Neural cell (in vitro differentiated cells): ENCODE results near the gene KANSL1L. TPM values are rescaled to one million over a fixed set of nuclear protein-coding genes. Genes with fewer than 3 reads are reported as not detected.

Experiments used
- H2AFZ ChIP-seq: fragments of 200-600, 300-800 bp; sonication (generic), shearing (Covaris generic); 2 replicates; pipeline ENCODE4 v1.6.0; 2014; ENCODE audit warnings: low read depth, mild to moderate bottlenecking, antibody characterized with exemption, low read length, moderate library complexity
- H3F3A ChIP-seq: fragments of 200-600 bp; shearing (Covaris generic); 2 replicates; pipeline ENCODE4 v1.6.1; 2016; ENCODE audit warnings: mild to moderate bottlenecking, moderate library complexity, mixed read lengths, antibody characterized with exemption, low read length; ENCODE audit not compliant: insufficient read depth, poor library complexity, severe bottlenecking
- H3K27ac ChIP-seq: fragments of 200-600, 300-800 bp; sonication (generic), shearing (Covaris generic); 2 replicates; pipeline ENCODE4 v1.5.1; 2014; ENCODE audit warnings: mild to moderate bottlenecking, low read length, moderate library complexity
- H3K27me3 ChIP-seq: fragments of 300-800, 200-600 bp; sonication (generic), shearing (Covaris generic); 2 replicates; pipeline ENCODE4 v1.6.0; 2014; ENCODE audit warnings: mild to moderate bottlenecking, low read depth, low read length, moderate library complexity; ENCODE audit not compliant: insufficient read depth
- H3K36me3 ChIP-seq: fragments of 300-800, 200-600 bp; sonication (generic), shearing (Covaris generic); 2 replicates; pipeline ENCODE4 v1.5.1; 2014; ENCODE audit warnings: mild to moderate bottlenecking, antibody characterized with exemption, low read length, moderate library complexity; ENCODE audit not compliant: insufficient read depth
- H3K4me2 ChIP-seq: fragments of 300-800, 200-600 bp; sonication (generic), shearing (Covaris generic); 2 replicates; pipeline ENCODE4 v1.6.0; 2014; ENCODE audit warnings: mild to moderate bottlenecking, low read length
- H3K4me3 ChIP-seq: fragments of 300-800, 200-600 bp; sonication (generic), shearing (Covaris generic); 2 replicates; pipeline ENCODE4 v1.5.1; 2014; ENCODE audit warnings: mild to moderate bottlenecking, low read length, moderate library complexity
- H3K79me2 ChIP-seq: fragments of 200-600 bp; shearing (Covaris generic); replicated peaks from 2 replicates; pipeline ENCODE4 v1.6.0; 2014; ENCODE audit warnings: mild to moderate bottlenecking, low read length, moderate library complexity; ENCODE audit not compliant: insufficient read depth
- H3K9ac ChIP-seq: fragments of 300-800, 200-600 bp; sonication (generic), shearing (Covaris generic); 2 replicates; pipeline ENCODE4 v1.6.1; 2016; ENCODE audit warnings: mild to moderate bottlenecking, low read length, mixed read lengths
- H3K9me2 ChIP-seq: fragments of 200-600 bp; shearing (Covaris generic); 2 replicates; pipeline ENCODE4 v1.6.1; 2016; ENCODE audit warnings: mild to moderate bottlenecking, low read length, mixed read lengths; ENCODE audit not compliant: insufficient read depth
- H3K9me3 ChIP-seq: fragments of 200-600, 300-800 bp; sonication (generic), shearing (Covaris generic); 2 replicates; pipeline ENCODE4 v1.6.1; 2016; ENCODE audit warnings: mild to moderate bottlenecking, mixed run types, low read length, moderate library complexity, mixed read lengths
- H4K20me1 ChIP-seq: fragments of 200-600 bp; shearing (Covaris generic); 2 replicates; pipeline ENCODE4 v1.6.1; 2016; ENCODE audit warnings: mild to moderate bottlenecking, mixed run types; ENCODE audit not compliant: insufficient read depth
- EP300 ChIP-seq: fragments of 450-650 bp; conservative IDR thresholded peaks from 2 replicates; pipeline ENCODE4 v1.6.1; 2014; ENCODE audit warnings: antibody characterized with exemption, mild to moderate bottlenecking, moderate library complexity; ENCODE audit not compliant: poor library complexity, severe bottlenecking
- EZH2 ChIP-seq: fragments of 200-600, 300-800 bp; shearing (Covaris generic), sonication (generic); IDR thresholded peaks from 2 replicates; pipeline ENCODE4 v1.6.1; 2014; ENCODE audit warnings: antibody characterized with exemption, low read length, borderline replicate concordance, mild to moderate bottlenecking; ENCODE audit not compliant: insufficient read depth, poor library complexity, severe bottlenecking
- MXI1 ChIP-seq: fragments of 450-650 bp; conservative IDR thresholded peaks from 2 replicates; pipeline ENCODE4 v1.6.1; 2014; ENCODE audit warnings: antibody characterized with exemption, mild to moderate bottlenecking; ENCODE audit not compliant: poor library complexity, severe bottlenecking
- POLR2AphosphoS5 ChIP-seq: IDR thresholded peaks from 2 replicates; pipeline ENCODE4 v1.6.1; 2012
- RAD21 ChIP-seq: fragments of 450-650 bp; conservative IDR thresholded peaks from 2 replicates; pipeline ENCODE4 v1.6.1; 2014; ENCODE audit warnings: antibody characterized with exemption, mild to moderate bottlenecking, moderate library complexity
- SMC3 ChIP-seq: fragments of 450-650 bp; conservative IDR thresholded peaks from 2 replicates; pipeline ENCODE4 v1.6.1; 2014; ENCODE audit warnings: antibody characterized with exemption, mild to moderate bottlenecking, moderate library complexity; ENCODE audit not compliant: poor library complexity
- TAF1 ChIP-seq: IDR thresholded peaks from 2 replicates; pipeline ENCODE4 v1.6.1; 2012; ENCODE audit warnings: low read depth
- polyA plus RNA-seq: library from polyadenylated mRNA; depleted of rRNA; stranded (reverse); fragments of >200 nt; gene quantifications from 2 replicates; pipeline ENCODE4 v1.2.3, GENCODE V29; 2014
- TF ChIP-seq, protein P1 (sequence below): fragments of 450-650 bp; IDR thresholded peaks from 2 replicates; pipeline ENCODE4 v1.5.1; 2014; ENCODE audit warnings: antibody characterized with exemption, mild to moderate bottlenecking, moderate library complexity; ENCODE audit not compliant: poor library complexity, severe bottlenecking
- TF ChIP-seq, protein P2 (sequence below): IDR thresholded peaks from 2 replicates; pipeline ENCODE4 v1.6.1; 2012; ENCODE audit warnings: borderline replicate concordance

The KANSL1L gene
- polyA plus RNA-seq, 1 donor from 2014 or later: 27.6 TPM

DNA sequence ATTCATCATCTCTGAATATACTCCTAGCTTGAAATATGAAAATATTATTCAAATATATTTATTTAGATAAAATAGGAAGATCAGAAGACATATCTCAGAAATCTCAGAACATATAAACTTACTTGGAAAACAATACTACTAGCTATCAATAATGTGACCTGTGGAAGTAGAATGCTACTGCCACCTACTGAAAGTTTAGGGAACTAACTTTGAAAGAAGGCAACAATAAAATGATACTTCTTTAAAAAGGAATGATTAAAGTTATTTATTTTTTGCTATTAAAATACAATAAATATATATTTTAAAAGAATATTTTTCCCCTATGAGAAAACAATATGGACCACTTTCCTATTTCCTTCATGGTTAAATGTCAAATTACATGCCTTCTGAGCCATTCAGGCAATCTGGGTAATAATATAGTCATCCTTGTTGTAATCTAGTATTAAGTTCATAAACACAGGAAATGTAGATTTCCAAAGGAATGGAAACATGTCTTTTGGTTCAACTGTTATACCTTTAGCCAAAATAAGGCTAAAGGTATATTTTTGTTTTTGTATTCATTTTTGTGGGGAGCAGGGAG, 28.1 kb upstream of the KANSL1L start:
- H3K79me2 ChIP-seq: no peaks in the 10 kb centered on the region
- no peak overlapping the region for H3K27ac ChIP-seq
- H3F3A ChIP-seq: no peaks in the 10 kb centered on the region
- H3K9me3 ChIP-seq: no peaks in the 10 kb centered on the region
- H3K9me2 ChIP-seq: no peaks in the 10 kb centered on the region
- H2AFZ ChIP-seq: no peak overlapping the region
- no peak overlapping the region for H3K4me2 ChIP-seq
- H3K27me3 ChIP-seq: no peaks in the 10 kb centered on the region
- TF ChIP-seq MXI1 (no peak), TAF1 (no peak), RAD21 (peak; percentile 68), EZH2 (no peak), SMC3 (peak; percentile 62), EP300 (no peak)
- TF ChIP-seq, protein P1, sequence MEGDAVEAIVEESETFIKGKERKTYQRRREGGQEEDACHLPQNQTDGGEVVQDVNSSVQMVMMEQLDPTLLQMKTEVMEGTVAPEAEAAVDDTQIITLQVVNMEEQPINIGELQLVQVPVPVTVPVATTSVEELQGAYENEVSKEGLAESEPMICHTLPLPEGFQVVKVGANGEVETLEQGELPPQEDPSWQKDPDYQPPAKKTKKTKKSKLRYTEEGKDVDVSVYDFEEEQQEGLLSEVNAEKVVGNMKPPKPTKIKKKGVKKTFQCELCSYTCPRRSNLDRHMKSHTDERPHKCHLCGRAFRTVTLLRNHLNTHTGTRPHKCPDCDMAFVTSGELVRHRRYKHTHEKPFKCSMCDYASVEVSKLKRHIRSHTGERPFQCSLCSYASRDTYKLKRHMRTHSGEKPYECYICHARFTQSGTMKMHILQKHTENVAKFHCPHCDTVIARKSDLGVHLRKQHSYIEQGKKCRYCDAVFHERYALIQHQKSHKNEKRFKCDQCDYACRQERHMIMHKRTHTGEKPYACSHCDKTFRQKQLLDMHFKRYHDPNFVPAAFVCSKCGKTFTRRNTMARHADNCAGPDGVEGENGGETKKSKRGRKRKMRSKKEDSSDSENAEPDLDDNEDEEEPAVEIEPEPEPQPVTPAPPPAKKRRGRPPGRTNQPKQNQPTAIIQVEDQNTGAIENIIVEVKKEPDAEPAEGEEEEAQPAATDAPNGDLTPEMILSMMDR: peak; percentile 64
- TF ChIP-seq, protein P2, sequence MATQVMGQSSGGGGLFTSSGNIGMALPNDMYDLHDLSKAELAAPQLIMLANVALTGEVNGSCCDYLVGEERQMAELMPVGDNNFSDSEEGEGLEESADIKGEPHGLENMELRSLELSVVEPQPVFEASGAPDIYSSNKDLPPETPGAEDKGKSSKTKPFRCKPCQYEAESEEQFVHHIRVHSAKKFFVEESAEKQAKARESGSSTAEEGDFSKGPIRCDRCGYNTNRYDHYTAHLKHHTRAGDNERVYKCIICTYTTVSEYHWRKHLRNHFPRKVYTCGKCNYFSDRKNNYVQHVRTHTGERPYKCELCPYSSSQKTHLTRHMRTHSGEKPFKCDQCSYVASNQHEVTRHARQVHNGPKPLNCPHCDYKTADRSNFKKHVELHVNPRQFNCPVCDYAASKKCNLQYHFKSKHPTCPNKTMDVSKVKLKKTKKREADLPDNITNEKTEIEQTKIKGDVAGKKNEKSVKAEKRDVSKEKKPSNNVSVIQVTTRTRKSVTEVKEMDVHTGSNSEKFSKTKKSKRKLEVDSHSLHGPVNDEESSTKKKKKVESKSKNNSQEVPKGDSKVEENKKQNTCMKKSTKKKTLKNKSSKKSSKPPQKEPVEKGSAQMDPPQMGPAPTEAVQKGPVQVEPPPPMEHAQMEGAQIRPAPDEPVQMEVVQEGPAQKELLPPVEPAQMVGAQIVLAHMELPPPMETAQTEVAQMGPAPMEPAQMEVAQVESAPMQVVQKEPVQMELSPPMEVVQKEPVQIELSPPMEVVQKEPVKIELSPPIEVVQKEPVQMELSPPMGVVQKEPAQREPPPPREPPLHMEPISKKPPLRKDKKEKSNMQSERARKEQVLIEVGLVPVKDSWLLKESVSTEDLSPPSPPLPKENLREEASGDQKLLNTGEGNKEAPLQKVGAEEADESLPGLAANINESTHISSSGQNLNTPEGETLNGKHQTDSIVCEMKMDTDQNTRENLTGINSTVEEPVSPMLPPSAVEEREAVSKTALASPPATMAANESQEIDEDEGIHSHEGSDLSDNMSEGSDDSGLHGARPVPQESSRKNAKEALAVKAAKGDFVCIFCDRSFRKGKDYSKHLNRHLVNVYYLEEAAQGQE: no peak
- no peaks in the 10 kb centered on the region for H3K36me3 ChIP-seq
- no peak overlapping the region for H3K4me3 ChIP-seq
- H3K9ac ChIP-seq: no peak overlapping the region
- no peaks in the 10 kb centered on the region for H4K20me1 ChIP-seq

DNA sequence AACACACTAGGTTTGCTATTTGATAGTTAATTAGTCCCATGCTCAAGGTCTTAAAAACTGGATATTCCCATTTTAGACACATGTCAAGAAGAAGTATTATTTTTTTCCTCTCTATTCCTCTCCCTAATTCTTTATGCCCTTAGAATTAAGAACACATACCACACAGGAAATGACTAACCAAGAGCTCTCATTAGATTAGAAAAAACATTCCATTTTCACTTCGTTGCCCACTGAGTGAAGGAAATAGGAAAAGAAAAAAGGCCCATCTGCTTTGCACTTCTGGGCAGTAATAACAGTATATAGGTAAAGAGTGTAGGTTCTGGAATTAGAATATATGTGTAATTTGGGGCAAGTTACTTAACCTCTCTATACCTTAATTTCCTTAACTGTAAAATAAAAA, 27.1 kb upstream of the KANSL1L start:
- H3K27ac ChIP-seq: no peak overlapping the region
- H3K4me3 ChIP-seq: no peak overlapping the region
- no peaks in the 10 kb centered on the region for H3K9me3 ChIP-seq
- H3F3A ChIP-seq: no peaks in the 10 kb centered on the region
- no peaks in the 10 kb centered on the region for H3K9me2 ChIP-seq
- H3K4me2 ChIP-seq: no peak overlapping the region
- no peaks in the 10 kb centered on the region for H3K36me3 ChIP-seq
- H4K20me1 ChIP-seq: no peaks in the 10 kb centered on the region
- TF ChIP-seq MXI1 (no peak), POLR2AphosphoS5 (no peak), RAD21 (no peak), EZH2 (no peak), TAF1 (no peak), SMC3 (no peak), EP300 (no peak)
- TF ChIP-seq, protein P2: no peak
- TF ChIP-seq, protein P1: no peak
- no peaks in the 10 kb centered on the region for H3K27me3 ChIP-seq
- H3K9ac ChIP-seq: no peak overlapping the region
- no peak overlapping the region for H2AFZ ChIP-seq
- H3K79me2 ChIP-seq: no peaks in the 10 kb centered on the region
